ENCODE results near the gene ROR2.

- TF ChIP-seq CTCF (IDR thresholded peaks at IDR 0.05), result no peak
- no peak for TF ChIP-seq TCF7L2 (IDR thresholded peaks at IDR 0.05; ENCODE audit: low read depth, low read length)
- TF ChIP-seq SIN3A (IDR thresholded peaks at IDR 0.05; ENCODE audit: borderline replicate concordance, insufficient read depth, low read depth, low read length), result no peak
Observed at GRCh38 chr9:91644433-91644832, 305.6 kb downstream of the ROR2 start.

All from Panc1 (cell line).